NOMO-1 treated with DMSO at 0.1 percent for 48 hours (cell line): ENCODE results near the gene MTG2.

ENCODE experiments used
- DNase-seq: peaks from one replicate; lab custom pipeline; 2025; ENCODE audit not compliant: unreplicated experiment; lab: John Stamatoyannopoulos, UW

The MTG2 gene

DNA sequence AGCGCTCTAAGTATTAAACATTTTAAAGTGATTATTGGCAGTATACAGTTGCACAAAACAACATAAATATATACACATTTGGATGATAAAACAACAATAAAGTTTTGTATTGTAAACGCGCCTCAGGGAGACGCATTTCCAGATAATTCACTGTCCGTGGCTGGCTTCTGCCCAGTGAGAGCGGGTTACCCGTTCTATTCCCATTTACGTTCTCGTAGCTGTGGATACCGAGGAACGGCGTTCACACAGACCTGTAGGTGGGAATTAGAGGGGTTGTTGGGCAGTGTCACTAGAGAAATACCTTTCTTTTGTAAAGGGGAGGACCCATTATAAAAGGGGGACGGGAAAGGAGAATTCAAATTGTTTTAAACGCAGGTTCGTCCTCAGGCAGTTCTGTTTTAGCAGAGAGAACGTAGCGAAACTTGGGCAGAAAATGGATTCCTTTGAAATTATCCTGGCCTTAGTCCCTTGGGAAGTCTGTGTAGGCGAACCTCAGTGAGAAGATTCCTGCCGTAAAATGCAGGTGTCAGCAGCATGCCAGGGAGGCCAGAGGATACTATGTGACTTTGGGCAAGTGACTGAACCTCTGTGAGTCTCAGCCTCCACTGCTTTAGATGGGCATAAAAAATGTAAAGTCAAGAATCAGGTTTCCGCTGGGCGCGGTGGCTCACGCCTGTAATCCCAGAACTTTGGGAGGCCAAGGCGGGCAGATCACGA is 756 bp downstream of the MTG2 start:
- no peak for DNase-seq

DNA sequence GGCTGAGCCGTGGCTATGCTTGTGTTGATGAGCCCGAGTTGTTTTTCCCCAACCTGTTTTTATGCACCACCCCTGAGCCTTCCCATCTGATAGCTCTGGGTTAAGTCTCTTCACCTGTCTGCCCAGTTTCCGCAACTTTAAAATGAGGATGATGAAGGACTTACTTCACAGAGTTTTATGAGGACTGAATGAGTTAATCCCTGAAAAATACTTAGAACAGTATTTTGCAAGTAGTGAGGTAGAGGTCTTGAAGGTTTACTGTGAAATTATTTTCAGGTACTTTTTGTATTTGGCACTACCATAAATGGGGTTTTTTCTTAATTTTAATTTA is 3.2 kb downstream of the MTG2 start:
- DNase-seq = no peak

DNA sequence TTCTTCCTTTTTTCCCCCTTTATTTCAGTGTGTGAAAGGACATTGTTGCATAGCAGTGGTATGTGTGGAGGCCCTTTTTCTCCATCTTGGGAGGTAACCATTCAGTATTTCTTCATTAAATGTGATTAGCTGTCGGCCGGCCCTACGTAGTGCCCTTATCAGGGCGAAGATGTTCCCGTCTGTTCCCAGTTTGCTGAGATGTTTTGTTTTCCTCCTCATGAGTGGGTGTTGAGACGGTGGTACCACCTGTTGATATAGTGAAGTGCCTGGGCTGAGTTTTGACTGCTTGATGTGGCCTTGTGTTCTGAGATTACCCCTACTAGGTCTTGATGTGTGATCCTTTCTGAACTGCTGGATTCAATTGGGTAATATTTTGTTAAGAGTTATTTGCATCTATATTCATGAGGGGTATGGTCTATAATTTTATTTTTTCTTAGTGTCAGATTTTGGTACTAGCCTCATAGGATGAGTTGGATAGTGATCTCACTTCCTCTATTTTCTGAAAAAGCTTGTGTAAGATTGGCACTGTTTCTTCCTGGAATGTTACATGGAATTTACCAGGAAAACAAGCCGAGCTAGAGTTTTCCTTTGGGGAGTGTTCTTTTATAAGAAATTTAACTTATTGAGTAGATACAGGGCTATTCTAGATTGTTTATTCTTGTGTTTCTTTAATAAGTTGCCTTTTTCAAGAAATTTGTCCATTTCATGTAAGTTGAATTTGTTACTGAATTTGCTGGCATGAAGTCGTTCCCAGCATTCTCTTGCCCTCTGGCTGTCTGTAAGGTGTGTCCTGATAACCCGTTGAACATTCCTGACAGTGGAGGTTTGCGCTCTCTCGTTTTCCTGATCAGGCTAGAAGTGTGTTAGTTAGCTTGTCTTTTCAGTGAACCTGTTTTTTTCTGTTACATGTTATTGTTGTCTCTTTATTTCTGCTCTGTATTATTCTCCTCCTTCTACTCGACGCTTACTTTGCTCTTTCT is 4.3 kb downstream of the MTG2 start:
- DNase-seq = no peak

DNA sequence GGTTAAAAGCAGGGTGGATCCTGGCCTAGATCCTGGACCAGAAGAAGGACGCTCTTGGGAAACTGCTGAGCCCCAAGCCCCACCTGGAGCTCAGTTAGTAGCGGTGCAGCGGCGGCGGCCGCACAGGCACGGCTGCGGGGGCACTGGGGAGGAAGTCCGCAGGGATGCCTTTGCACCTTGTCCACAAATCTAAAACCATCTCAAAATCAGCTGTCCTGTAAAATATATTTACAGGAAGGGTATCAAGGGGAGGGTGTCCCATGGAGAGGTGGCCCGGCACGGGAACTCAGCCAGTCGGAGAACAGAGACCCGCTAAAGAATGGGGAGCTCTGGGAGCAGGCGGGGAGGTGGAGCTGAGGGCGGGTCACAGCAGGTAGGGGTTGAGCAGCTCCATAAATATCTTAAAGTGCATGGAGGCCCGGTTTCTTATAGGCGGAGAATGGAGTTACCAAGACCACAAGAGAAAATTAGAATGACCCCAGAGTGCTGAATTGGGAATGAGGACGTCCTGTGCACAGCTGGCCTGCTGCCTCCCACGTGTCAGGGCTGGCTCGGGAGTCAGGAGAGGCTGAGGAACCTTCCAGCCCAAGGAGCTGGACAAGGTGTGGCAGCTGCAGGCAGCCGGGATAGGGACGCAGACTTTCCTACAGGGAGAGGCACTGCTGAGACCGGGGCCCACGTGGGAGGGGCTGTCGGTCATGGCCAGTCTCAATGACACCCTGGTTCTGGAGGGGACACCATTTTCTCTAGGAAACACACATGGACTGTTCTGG is 8.0 kb downstream of the MTG2 start:
- no peak for DNase-seq

DNA sequence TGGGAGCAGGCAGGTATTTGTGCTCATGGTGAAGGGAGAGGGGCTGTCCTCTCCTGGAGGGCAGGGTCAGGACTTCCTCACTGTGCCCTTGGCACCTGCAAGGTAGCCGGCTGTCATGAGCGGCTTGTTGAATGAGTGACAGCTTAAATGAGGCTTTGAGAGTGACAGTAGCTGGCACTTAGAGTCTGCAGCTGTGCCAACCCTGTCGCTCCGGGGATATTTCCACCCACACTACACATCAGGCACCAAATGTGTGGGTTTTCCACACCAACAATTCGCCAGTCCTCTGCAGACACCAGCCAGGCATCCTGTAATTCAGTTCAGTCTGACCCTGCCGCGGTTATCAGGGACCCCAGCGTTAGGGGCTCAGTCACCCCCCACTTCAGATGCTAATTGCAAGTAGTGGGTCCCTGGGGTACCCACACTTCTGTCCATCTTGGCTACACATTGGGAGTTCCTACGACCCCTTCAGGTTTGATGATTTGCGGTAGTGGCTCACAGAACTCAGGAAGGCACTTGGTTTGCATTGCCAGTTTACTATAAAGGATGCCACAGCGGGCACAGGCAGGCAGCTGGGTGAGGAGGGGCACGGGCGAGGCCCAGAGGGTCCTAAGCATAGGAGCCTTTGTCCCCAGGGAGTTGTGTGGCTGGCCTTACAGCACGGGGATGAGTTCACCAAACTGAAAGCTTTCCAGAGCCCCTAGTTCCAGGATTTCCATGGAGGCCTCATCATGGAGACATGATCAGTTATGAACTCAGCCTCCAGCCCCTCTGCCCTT is 9.1 kb downstream of the MTG2 start:
- DNase-seq = no peak

DNA sequence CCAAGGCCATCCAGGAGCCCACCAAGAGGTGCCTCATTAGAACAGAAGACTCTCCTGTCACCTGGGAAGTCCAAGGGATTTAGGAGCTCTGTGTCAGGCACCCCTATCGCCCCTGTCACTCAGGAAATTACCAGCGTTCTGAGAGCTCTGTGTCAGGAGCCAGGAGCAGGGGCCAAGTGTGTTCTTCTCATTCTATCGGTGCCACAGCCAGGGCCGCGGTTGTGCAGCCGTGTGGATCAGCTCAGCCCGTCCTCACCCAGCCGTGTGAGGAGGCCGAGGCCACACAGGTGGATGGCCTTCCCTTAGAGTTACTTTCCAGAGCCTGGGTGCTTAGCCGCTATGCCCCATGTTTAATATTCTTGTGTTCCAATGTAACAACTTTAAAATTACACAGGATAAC is 9.8 kb downstream of the MTG2 start:
- DNase-seq = no peak

DNA sequence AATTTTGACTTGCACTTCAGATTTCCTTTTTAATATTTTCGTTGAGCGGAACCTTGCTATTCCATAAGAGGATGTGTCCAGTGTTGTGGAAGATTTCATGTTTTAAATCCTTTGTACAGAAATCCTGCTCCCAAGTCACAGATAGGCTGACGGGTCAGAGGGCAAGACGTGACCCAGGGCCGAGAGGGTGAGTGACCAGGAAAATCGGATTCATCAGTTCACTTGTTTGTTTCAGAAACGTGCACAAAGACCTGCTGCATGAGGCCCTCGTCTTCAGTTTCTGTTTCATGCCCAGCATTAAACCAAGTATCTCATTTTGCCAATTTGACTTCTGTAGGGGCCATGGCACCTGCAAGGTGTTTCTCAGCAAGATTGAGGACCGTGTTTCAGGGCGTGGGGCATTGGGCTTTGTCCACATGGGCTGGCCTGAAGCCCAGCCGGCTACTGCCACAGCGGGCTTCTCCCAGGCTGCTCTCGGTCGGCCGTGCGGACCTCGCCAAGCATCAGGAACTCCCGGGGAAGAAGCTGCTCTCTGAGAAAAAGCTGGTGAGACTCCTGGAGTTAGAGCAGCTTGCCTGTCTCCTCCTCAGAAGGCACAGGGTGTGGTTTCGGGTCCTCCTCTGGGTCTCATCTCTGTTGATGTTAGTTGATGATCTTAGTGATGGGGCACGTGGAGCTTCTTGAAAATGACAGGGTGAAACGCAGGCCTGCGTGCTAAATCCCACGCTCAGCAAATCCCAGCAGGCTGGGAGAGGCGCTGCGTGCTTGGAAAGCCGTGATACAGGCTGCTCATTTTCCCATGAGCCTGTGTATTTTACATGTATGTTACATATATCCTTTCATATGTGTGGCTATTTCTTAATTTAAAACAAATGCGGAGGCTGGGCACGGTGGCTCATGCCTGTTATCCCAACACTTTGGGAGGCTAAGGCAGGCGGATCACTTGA is 10.5 kb downstream of the MTG2 start:
- no peak for DNase-seq

DNA sequence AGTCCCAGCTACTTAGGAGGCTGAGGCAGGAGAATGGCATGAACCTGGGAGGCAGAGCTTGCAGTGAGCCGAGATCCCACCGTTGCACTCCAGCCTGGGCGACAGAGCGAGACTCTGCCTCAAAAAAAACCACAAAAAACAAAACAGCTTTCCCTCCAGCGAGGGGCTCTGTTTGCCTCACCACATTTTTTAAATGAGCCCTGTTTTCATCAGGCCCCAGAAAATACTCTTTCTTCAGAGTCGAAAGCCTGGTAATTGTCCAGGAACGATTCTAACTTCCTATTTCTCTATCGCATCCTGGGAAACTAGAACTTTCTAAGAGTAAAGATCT is 12.2 kb downstream of the MTG2 start:
- DNase-seq = no peak

DNA sequence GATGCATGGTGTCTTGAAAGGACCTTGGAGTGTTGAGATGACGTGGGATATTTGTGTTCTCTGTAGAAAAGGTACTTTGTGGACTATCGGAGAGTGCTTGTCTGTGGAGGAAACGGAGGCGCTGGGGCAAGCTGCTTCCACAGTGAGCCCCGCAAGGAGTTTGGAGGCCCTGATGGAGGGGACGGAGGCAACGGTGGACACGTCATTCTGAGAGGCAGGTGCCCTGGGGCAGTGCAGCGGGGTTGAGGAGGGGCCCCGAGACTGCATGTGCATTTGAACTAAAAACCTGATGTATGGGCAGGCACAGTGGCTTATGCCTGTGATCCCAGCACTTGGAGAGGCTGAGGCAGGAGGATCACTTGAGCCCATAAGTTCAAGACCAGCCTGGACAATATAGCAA is 12.9 kb downstream of the MTG2 start:
- DNase-seq = no peak

DNA sequence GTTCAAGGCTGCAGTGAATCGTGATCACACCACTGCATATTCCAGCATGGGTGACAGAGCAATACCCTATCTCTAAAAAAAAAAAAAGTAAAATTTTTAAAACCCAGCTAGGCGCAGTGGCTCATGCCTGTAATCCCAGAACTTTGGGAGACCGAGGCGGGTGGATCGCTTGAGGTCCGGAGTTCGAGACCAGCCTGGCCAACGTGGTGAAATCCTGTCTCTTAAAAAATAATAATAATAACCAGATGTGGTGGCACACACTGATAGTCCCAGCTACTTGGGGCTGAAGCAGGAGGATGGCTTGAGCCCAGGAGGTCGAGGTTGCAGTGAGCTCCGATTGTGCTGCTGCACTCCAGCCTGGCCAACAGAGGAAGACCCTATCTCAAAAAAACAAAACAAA is 13.5 kb downstream of the MTG2 start:
- no peak for DNase-seq

DNA sequence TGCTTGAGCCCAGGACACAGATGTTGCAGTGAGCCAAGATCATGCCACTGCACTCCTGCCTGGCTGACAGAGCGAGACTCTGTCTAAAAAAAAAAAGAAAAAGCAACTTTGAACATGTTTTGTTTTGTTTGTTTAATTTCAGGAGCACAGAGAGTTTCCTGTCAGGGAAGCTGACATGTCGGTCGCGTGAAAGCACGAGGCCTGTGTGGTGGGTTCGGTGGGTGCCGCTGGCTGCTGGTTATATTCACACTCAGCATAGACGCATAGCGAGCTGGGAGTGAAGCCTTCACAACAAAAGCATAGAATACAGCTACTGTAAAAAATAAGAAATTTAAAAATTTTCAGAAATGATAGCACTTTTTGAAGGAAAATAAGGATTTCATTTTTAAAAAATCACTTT is 14.5 kb downstream of the MTG2 start:
- no peak for DNase-seq

DNA sequence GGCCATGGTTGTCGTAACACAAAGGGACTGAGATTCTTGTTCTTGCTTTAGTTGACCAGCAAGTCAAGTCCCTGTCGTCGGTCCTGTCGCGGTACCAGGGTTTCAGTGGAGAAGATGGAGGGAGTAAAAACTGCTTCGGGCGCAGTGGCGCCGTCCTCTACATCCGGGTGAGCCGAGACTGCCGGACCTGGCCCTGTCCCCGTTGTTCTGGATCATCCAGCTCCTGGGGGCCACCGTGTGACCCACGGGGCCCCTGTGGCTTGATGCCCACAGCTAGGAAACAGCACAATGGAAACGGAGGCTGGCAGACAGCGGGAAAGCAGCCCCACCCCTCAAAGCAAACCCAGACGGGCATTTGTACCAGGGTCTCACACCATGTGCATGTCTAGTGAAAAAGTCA is 15.0 kb downstream of the MTG2 start:
- DNase-seq = no peak

DNA sequence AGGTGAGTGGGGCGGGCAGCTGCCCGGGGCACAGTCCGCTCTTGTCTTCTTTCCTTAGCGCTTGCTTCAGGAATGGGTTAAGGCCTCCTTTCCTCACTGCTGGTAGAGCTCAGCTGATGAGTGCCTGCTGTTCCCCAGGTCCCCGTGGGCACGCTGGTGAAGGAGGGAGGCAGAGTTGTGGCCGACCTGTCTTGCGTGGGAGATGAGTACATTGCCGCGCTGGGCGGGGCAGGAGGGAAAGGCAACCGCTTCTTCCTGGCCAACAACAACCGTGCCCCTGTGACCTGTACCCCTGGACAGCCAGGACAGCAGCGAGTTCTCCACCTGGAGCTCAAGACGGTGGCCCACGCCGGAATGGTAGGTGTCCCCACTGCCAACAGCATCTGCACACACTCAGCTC is 15.7 kb downstream of the MTG2 start:
- no peak for DNase-seq

DNA sequence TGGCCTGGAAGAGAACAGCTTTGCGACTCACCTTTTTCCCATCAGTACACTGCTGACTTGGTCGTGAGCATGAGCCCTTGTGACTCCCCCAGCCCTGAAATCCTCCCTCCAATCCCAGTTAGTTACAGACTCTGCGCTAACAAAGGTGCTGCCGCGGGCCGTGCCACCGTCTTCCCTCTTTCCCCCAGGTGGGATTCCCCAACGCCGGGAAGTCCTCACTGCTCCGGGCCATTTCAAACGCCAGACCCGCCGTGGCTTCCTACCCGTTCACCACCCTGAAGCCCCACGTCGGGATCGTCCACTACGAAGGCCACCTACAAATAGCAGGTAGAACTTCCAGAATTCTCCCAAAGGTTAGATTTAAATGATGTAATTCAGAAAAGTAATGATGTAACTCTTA is 16.1 kb downstream of the MTG2 start:
- no peak for DNase-seq

DNA sequence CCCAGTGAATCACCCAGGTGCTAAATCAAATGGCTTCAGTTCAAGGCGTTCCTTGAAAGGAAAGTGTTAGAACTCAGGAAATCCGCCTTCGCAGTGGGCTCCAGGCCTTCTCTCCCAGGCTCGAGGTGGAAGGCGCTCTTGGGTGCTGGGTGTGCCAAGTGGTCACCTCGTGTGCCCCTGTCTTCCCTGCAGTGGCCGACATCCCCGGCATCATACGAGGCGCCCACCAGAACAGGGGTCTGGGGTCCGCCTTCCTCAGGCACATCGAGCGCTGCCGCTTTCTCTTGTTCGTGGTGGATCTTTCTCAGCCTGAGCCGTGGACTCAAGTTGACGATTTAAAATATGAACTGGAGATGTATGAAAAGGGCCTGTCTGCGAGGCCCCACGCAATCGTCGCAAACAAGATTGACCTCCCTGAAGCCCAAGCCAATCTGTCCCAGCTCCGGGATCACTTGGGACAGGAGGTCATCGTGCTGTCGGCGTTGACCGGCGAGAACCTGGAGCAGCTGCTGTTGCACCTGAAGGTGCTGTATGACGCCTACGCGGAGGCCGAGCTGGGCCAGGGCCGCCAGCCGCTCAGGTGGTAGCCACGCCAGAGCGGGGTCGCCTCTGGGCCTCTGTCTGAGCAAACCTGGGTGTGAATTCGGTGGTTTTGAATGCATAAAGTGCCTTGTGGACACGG is 17.8 kb downstream of the MTG2 start:
- no peak for DNase-seq

DNA sequence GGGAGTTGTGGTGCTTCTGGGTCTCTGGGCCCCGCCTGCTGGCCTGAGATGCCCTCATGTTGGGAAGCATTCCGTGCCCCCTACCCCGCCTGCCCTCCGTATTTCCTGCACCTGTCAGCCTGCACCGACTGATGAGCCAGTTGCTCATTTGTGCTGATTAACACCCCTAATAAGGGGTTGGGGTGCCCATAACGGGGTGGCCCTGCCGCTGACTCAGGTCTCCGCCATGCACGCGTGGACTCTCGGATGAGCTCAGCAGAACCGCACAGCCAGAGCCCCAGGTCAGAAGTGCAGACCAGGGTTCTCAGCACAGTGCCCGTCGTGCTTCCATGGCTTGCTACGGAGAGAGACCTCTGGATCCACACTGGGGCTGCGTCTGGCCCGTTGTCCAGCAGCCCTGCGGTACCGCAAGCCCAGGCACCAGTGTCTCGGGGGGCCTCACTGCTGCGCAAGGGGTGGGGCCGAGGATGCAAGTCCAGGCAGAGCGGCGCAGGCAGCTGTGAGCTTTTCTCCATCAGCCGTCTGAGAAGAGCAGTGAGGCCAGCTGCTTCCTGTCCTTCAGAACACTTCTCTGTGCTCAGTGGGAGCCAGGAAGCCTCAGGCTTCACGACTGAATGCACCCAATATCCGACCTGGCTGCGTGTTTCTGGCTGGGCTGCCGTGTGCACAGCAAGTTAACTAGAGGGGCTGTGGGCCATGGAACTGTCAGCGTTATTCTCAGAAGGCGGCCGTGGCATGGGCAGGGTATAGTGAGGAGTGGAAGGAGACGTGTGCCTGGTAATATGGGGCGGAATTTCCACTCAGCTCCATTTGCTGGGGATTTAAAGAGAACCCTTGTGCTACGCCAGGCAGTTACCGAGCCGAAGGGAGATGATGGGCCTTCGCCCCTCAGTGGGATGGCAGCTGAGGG is 18.6 kb downstream of the MTG2 start:
- DNase-seq = no peak

DNA sequence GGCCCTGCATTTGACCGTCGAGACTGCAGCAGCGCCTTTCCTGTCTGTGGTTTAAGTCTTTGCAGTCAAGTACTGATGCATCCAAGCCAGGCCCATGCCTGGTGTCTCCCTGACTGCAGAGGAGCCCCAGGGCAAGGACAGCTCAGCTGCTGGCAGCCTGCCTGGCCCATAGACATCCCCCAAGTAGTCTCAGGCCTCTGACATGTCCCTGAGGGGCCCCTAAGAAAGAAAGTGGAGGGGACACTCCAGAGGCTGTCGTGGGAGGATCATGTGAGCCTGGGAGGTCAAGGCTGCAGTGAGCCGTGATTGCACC is 19.2 kb downstream of the MTG2 start:
- no peak for DNase-seq

DNA sequence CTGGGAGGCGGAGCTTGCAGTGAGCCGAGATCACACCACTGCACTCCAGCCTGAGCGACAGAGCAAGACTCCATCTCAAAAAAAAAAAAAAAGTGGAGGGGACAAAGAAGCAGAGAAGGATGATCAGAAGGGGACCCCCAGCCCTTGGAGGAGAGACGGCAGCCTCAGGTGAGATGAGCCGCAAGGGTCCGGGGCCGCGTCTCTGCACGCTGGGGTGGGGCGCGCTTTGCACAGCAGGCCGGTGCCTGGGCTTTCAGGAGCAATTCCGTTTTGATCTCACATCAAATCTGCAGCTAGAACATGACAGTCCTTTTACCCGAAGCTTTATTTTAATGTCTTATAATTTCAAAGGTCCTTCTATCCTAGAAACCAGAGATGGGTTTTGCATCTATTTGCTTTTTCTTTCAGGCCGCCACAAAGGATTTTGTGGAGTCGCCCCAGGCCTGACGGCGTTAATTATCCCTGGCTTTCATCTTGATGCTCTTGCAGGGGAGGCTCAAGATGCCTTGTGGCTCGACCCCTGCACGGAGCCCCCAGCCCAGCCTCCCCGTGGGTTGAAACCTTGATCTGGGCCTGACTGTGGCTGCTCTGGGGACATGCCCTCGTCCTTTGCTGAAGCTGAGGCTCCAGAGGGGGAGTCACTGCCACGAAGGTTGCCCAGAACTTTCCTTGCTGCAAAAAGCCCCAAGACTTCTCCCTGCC is 20.0 kb downstream of the MTG2 start:
- DNase-seq = no peak
